KMS-11 (cell line): ENCODE results near the gene PDCD7.

ENCODE experiments used
- H2AFZ ChIP-seq: fragments of 200-600 bp; sonication (generic); 2 replicates; pipeline ENCODE4 v1.6.1; 2016; ENCODE audit warnings: antibody characterized with exemption, mixed run types, low read depth
- H3K27ac ChIP-seq: fragments of 200-600 bp; sonication (generic); 2 replicates; pipeline ENCODE4 v1.6.1; 2016; ENCODE audit warnings: mild to moderate bottlenecking, mixed run types
- H3K27me3 ChIP-seq: fragments of 200-600 bp; sonication (generic); 2 replicates; pipeline ENCODE4 v1.6.1; 2017; ENCODE audit warnings: mild to moderate bottlenecking, low read depth, mixed run types, moderate library complexity; ENCODE audit not compliant: insufficient read depth
- H3K36me3 ChIP-seq: fragments of 200-600 bp; sonication (generic); 2 replicates; pipeline ENCODE4 v1.6.1; 2017; ENCODE audit warnings: mild to moderate bottlenecking, mixed run types; ENCODE audit not compliant: insufficient read depth
- H3K4me1 ChIP-seq: fragments of 200-600 bp; sonication (generic); 2 replicates; pipeline ENCODE4 v1.6.1; 2016; ENCODE audit warnings: mild to moderate bottlenecking, low read depth, mixed run types; ENCODE audit not compliant: poor library complexity, severe bottlenecking
- H3K4me2 ChIP-seq: fragments of 200-600 bp; sonication (generic); 2 replicates; pipeline ENCODE4 v1.7.0; 2016; ENCODE audit warnings: mild to moderate bottlenecking, mixed run types
- H3K4me3 ChIP-seq: fragments of 200-600 bp; sonication (generic); IDR thresholded peaks from 2 replicates; pipeline ENCODE4 v1.6.1; 2017; ENCODE audit warnings: low read depth, low read length, mixed read lengths; ENCODE audit not compliant: insufficient read depth
- H3K79me2 ChIP-seq: fragments of 200-600 bp; sonication (generic); 2 replicates; pipeline ENCODE4 v1.6.1; 2016; ENCODE audit warnings: low read depth, mixed run types; ENCODE audit not compliant: insufficient read depth
- H3K9ac ChIP-seq: fragments of 200-600 bp; sonication (generic); 2 replicates; pipeline ENCODE4 v1.6.1; 2016; ENCODE audit warnings: mild to moderate bottlenecking, mixed run types
- H4K20me1 ChIP-seq: fragments of 200-600 bp; sonication (generic); 2 replicates; pipeline ENCODE4 v1.6.1; 2016; ENCODE audit warnings: mild to moderate bottlenecking, mixed run types; ENCODE audit not compliant: insufficient read depth
- TF ChIP-seq, protein P1 (sequence below): fragments of 200-600 bp; sonication (generic); conservative IDR thresholded peaks from 2 replicates; pipeline ENCODE4 v1.6.1; 2017; ENCODE audit warnings: low read depth, mild to moderate bottlenecking, antibody characterized with exemption, low read length, moderate library complexity, mixed read lengths

PDCD7 gene

DNA sequence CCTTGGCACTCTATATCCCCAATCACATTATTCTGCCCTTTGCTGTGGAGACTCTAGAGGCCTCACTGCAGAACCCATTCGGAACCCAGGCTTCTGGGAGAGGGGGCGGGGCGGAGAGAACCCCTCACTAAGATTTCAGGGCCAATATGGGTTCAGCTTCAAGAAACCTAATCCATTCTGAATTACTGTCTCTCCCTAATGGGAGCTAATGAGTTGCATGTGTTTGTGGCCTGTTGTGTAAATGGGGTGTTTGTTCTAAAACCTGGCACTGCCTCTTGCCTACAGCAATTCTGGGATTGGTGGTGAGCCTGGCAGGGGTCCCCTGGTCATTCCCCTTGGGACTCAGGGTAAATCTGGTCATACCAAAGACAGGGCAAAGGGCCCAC is 65.2 kb downstream of the PDCD7 start:
- Histone ChIP-seq H3K4me2 (no peak overlapping the region), H3K9ac (no peak overlapping the region), H3K36me3 (no peaks in the 10 kb centered on the region), H3K27ac (no peak overlapping the region), H3K79me2 (no peaks in the 10 kb centered on the region), H3K4me1 (no peaks in the 10 kb centered on the region), H3K4me3 (no peak overlapping the region), H3K27me3 (peaks cover 5% of the 10 kb centered on the region), H2AFZ (no peak overlapping the region), H4K20me1 (no peaks in the 10 kb centered on the region)
- TF ChIP-seq, protein P1, sequence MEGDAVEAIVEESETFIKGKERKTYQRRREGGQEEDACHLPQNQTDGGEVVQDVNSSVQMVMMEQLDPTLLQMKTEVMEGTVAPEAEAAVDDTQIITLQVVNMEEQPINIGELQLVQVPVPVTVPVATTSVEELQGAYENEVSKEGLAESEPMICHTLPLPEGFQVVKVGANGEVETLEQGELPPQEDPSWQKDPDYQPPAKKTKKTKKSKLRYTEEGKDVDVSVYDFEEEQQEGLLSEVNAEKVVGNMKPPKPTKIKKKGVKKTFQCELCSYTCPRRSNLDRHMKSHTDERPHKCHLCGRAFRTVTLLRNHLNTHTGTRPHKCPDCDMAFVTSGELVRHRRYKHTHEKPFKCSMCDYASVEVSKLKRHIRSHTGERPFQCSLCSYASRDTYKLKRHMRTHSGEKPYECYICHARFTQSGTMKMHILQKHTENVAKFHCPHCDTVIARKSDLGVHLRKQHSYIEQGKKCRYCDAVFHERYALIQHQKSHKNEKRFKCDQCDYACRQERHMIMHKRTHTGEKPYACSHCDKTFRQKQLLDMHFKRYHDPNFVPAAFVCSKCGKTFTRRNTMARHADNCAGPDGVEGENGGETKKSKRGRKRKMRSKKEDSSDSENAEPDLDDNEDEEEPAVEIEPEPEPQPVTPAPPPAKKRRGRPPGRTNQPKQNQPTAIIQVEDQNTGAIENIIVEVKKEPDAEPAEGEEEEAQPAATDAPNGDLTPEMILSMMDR: no peak

DNA sequence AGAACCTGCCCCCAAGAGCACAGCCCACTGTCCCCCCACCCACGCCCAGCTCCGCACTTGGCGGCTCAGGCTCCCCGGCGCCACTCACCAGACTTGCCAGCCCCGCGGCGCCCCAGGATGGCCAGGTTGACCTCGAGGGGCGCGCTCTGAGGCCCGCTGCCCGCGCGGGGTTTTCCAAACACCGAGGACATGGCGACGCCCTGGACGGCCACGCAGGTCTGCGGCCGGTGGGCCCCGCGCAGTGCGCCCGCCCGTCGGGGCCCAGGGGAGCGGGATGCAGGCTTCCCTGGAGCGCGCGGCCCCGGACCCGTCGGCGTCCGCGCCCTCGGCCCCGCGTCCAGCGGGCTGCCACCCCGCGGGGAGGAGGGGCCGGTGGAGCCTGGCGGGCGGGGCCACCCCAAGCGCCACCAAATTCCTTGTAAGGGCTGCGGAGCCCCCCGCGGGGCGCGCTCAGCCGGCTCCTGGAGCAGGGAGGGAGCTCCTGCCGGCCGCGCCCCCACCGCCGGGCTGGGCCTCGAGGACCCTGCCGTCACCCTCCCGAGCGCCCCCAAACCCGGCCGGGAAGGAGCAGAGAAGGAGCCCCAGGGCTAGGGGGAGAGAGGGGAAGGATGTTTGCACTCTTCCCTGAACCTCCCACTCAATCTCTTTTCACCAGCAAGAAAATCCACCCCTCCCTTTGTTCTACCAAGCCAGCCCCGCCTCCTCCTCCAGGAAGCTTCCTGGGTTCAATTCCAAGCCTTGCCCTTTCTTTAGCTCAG is 65.8 kb downstream of the PDCD7 start, which contains the start of gene RASL12:
TSS of gene RASL12 (minus strand) at position 347 of the 758 bp plus-strand sequence. CDS start at position 191, 156 bp downstream.
- Histone ChIP-seq H3K79me2 (no peaks in the 10 kb centered on the region), H3K4me2 (no peak within 1 kb of the TSS), H3K4me3 (no peak within 1 kb of the TSS), H3K27ac (no peak within 1 kb of the TSS), H3K9ac (no peak within 1 kb of the TSS), H3K27me3 (peaks cover 5% of the 10 kb centered on the region), H2AFZ (no peak within 1 kb of the TSS), H3K36me3 (no peaks in the 10 kb centered on the region), H3K4me1 (no peaks in the 10 kb centered on the region), H4K20me1 (no peaks in the 10 kb centered on the region)
- TF ChIP-seq, protein P1: no peak
